ENCODE data around the gene ISCU.

Gene ISCU

GRCh38 chr12:108603743-108604142 is 41.3 kb downstream of the ISCU start:
- no peak for DNase-seq (ENCODE audit: low read depth)

GRCh38 chr12:108604208-108604941 is 42.0 kb downstream of the ISCU start:
- no peak for DNase-seq (ENCODE audit: low read depth)

GRCh38 chr12:108605000-108605689 is 42.7 kb downstream of the ISCU start:
- no peak for DNase-seq (ENCODE audit: low read depth)

- DNase-seq (ENCODE audit: low read depth) = no peak
These were observed 43.5 kb downstream of the ISCU start for GRCh38 chr12:108605690-108606406.

- DNase-seq (ENCODE audit: low read depth) = no peak
These were observed 44.1 kb downstream of the ISCU start for GRCh38 chr12:108606492-108606891.

- no peak for DNase-seq (ENCODE audit: low read depth)
These were observed 45.7 kb downstream of the ISCU start for GRCh38 chr12:108607981-108608600.

- DNase-seq (ENCODE audit: low read depth) = no peak
These were observed 46.2 kb downstream of the ISCU start for GRCh38 chr12:108608616-108609015.

GRCh38 chr12:108609537-108610335 is 47.3 kb downstream of the ISCU start:
- DNase-seq (ENCODE audit: low read depth) = no peak

GRCh38 chr12:108610336-108610815 is 48.0 kb downstream of the ISCU start:
- no peak for DNase-seq (ENCODE audit: low read depth)

GRCh38 chr12:108610856-108611605 is 48.6 kb downstream of the ISCU start:
- DNase-seq (ENCODE audit: low read depth) = no peak

GRCh38 chr12:108611884-108612415 is 49.6 kb downstream of the ISCU start:
- DNase-seq (ENCODE audit: low read depth) = no peak

- DNase-seq (ENCODE audit: low read depth) = no peak
These were observed 50.4 kb downstream of the ISCU start for GRCh38 chr12:108612788-108613282.

- DNase-seq (ENCODE audit: low read depth) = no peak
These were observed 51.2 kb downstream of the ISCU start for GRCh38 chr12:108613548-108613947.

- no peak for DNase-seq (ENCODE audit: low read depth)
These were observed 51.6 kb downstream of the ISCU start for GRCh38 chr12:108614041-108614440.

GRCh38 chr12:108614639-108615038 is 52.2 kb downstream of the ISCU start:
- no peak for DNase-seq (ENCODE audit: low read depth)

GRCh38 chr12:108615918-108616317 is 53.5 kb downstream of the ISCU start:
- no peak for DNase-seq (ENCODE audit: low read depth)

GRCh38 chr12:108616359-108616758 is 54.0 kb downstream of the ISCU start:
- no peak for DNase-seq (ENCODE audit: low read depth)

- DNase-seq (ENCODE audit: low read depth) = peak; percentile 75
These were observed 54.8 kb downstream of the ISCU start for GRCh38 chr12:108616941-108617858.
